H1 (cell line): ENCODE results near the gene CSF3. TPM values are rescaled to one million over a fixed set of nuclear protein-coding genes. Genes with fewer than 3 reads are reported as not detected.

Experiments used
- CHD7 ChIP-seq: fragments of 300-600 bp; sonication (generic); IDR thresholded peaks from 2 replicates; pipeline ENCODE4 v1.7.1; 2012; ENCODE audit warnings: low read length, moderate library complexity, mild to moderate bottlenecking, inconsistent platforms; ENCODE audit not compliant: insufficient replicate concordance
- SRF ChIP-seq: IDR thresholded peaks from 2 replicates; pipeline ENCODE4 v1.6.1; 2011; ENCODE audit warnings: mild to moderate bottlenecking, low read depth, low read length, moderate library complexity
- polyA plus RNA-seq, 7 experiments: library from polyadenylated mRNA; depleted of rRNA in 3 of 7; stranded (reverse) in 5 of 7; unstranded in 2 of 7; fragments of >200 nt in 5 of 7; fragments of 200-250 nt in 2 of 7; gene quantifications; 1 replicate in 5 of 7; 2 replicates in 1 of 7; 4 replicates in 1 of 7; pipeline versions ENCODE4 v1.2.1 to v1.2.3, GENCODE V29; 2011 to 2013; ENCODE audit warnings: missing spikeins in 2 of 7, mixed read lengths in 2 of 7
- total RNA-seq: library from RNA; stranded (reverse); fragmentation: NEBNext Ultra II Directional; extraction: Animal tissue kit (Norgen Biotek cat#: 25700); gene quantifications from 2 replicates; pipeline ENCODE4 v1.2.1, GENCODE V29; 2021

Gene CSF3
- total and polyA plus RNA-seq, 2 of the 8 experiments (the other 6 are each of a cell fraction or from before 2014, with no cell fraction given): 0.03 TPM; not detected in 1

- TF ChIP-seq CHD7 (no peak), SRF (no peak)
Measured at GRCh38 chr17:40005520-40005919, 9.7 kb upstream of the CSF3 start (continued).
